Panc1 (cell line): ENCODE data around the gene PROM2. TPM values are rescaled to one million over a fixed set of nuclear protein-coding genes. Genes with fewer than 3 reads are reported as not detected.
A peak's percentile ranks its signal among the peaks of the same experiment; 100 is the strongest.

Experiments used
- ATAC-seq: fragments of 200-7000 bp; cut with Tn5 transposase; 2 replicates; pipeline ENCODE4 v1.9.1; 2020; ENCODE audit warnings: mild to moderate bottlenecking, moderate library complexity
- BruUV-seq: library from RNA; stranded (reverse); fragments of 400-500 nt; replicated peaks from 2 replicates; lab custom pipeline; 2021; lab: Mats Ljungman, UMichigan
- CTCF ChIA-PET: fragments of 300-600 bp; sonication (Branson Sonifier 250); formaldehyde crosslinking; loops from one replicate; lab custom pipeline; 2022; ENCODE audit warnings: antibody characterized with exemption; lab: Charles Lee
- POLR2A ChIA-PET: fragments of 300-600 bp; sonication (Branson Sonifier 250); formaldehyde crosslinking; loops from one replicate; lab custom pipeline; 2022; ENCODE audit warnings: antibody characterized with exemption; lab: Charles Lee
- DNase-seq: peaks from one replicate; pipeline ENCODE4 v3.0.0-alpha.2; 2010; ENCODE audit warnings: low read depth, low spot score
- H3K27ac ChIP-seq: 2 replicates; pipeline ENCODE4 v1.5.1; 2011; ENCODE audit warnings: mild to moderate bottlenecking, low read length, inconsistent platforms
- H3K27me3 ChIP-seq: fragments of 200-500 bp; sonication (Bioruptor generic); 2 replicates; pipeline ENCODE4 v1.6.0; 2014; ENCODE audit warnings: low read length, inconsistent platforms; ENCODE audit not compliant: control insufficient read depth, insufficient read depth
- H3K36me3 ChIP-seq: fragments of 200-500 bp; sonication (Bioruptor generic); 2 replicates; pipeline ENCODE4 v1.5.1; 2014; ENCODE audit warnings: inconsistent platforms, mild to moderate bottlenecking, low read length, moderate library complexity; ENCODE audit not compliant: control insufficient read depth, insufficient read depth
- H3K4me1 ChIP-seq: 2 replicates; pipeline ENCODE4 v1.5.1; 2011; ENCODE audit warnings: inconsistent platforms, mild to moderate bottlenecking, low read length, moderate library complexity; ENCODE audit not compliant: control insufficient read depth, insufficient read depth
- H3K4me3 ChIP-seq, 2 experiments: 2 replicates each; pipeline ENCODE4 v1.5.1; 2011 to 2012; ENCODE audit warnings: low read depth in 2 of 2, low read length in 2 of 2, mild to moderate bottlenecking in 2 of 2, inconsistent platforms in 1 of 2, moderate library complexity in 1 of 2
- H3K9me3 ChIP-seq: fragments of 200-500 bp; sonication (Bioruptor generic); 2 replicates; pipeline ENCODE4 v1.5.1; 2014; ENCODE audit warnings: low read depth, mild to moderate bottlenecking, inconsistent platforms, low read length, moderate library complexity; ENCODE audit not compliant: control insufficient read depth, insufficient read depth
- CTCF ChIP-seq: fragments of 450-650 bp; IDR thresholded peaks from 2 replicates; pipeline ENCODE4 v1.5.1; 2017; ENCODE audit warnings: mild to moderate bottlenecking
- POLR2AphosphoS5 ChIP-seq: IDR thresholded peaks from 2 replicates; pipeline ENCODE4 v1.6.1; 2012; ENCODE audit warnings: mild to moderate bottlenecking, low read depth, low read length, moderate library complexity
- REST ChIP-seq, 2 experiments: IDR thresholded peaks; 2 replicates each; pipeline ENCODE4 v1.6.1; 2011 to 2012; ENCODE audit warnings: low read depth in 2 of 2, control low read depth in 1 of 2, low read length in 1 of 2, mild to moderate bottlenecking in 1 of 2, moderate library complexity in 1 of 2; ENCODE audit not compliant: insufficient read depth in 1 of 2
- SIN3A ChIP-seq: IDR thresholded peaks from 2 replicates; pipeline ENCODE4 v1.6.1; 2012; ENCODE audit warnings: low read depth, mild to moderate bottlenecking, low read length, moderate library complexity, borderline replicate concordance; ENCODE audit not compliant: insufficient read depth
- TCF7L2 ChIP-seq: IDR thresholded peaks from 2 replicates; pipeline ENCODE4 v1.6.1; 2011; ENCODE audit warnings: mild to moderate bottlenecking, low read depth, low read length, inconsistent platforms
- in situ Hi-C: cut with HindIII; loops from 2 replicates; pipeline ENCODE4 v1.10.0; 2016; ENCODE audit warnings: low sequenced_read_pairs, low pct_unique_long_range_greater_than_20kb
- intact Hi-C: fragments of 100-400 bp; cut with micrococcal nuclease; formaldehyde crosslinking; loops from one replicate; pipeline ENCODE4 v1.10.0; 2022; ENCODE audit not compliant: unreplicated experiment
- total RNA-seq: library from RNA; stranded (reverse); gene quantifications from one replicate; pipeline ENCODE4 v1.2.1, GENCODE V29; 2021; ENCODE audit not compliant: unreplicated experiment

Gene PROM2
- total RNA-seq, 1 experiment from 2014 or later, result 1.4 TPM

- Histone ChIP-seq H3K4me1 (no peaks in the 10 kb centered on the region), H3K4me3 (no peak overlapping the region), H3K9me3 (no peaks in the 10 kb centered on the region), H3K36me3 (no peaks in the 10 kb centered on the region), H3K27ac (no peak overlapping the region), H3K27me3 (no peaks in the 10 kb centered on the region)
- ChIA-PET CTCF (no interaction called here), POLR2A (no interaction called here)
- no TSS peak for BruUV-seq
- DNase-seq, result no peak
- in situ Hi-C loops (no loop called here), intact Hi-C loops (no loop called here)
- ATAC-seq, result no peak
- peak; percentile 69 to 78 for TF ChIP-seq REST (IDR thresholded peaks at IDR 0.05; ENCODE audit: insufficient read depth in 1 of 2, low read depth in 2 of 2, low read length in 1 of 2)
- no peak for TF ChIP-seq CTCF
- no peak for TF ChIP-seq SIN3A
- no peak for TF ChIP-seq TCF7L2
Measured at GRCh38 chr2:95284886-95285541, 10.8 kb downstream of the PROM2 start.

- BruUV-seq, result no TSS peak
- intact Hi-C loops (no loop called here), in situ Hi-C loops (no loop called here)
- Histone ChIP-seq H3K4me1 (no peaks in the 10 kb centered on the region), H3K4me3 (no peak overlapping the region), H3K9me3 (no peaks in the 10 kb centered on the region), H3K36me3 (no peaks in the 10 kb centered on the region), H3K27me3 (no peaks in the 10 kb centered on the region), H3K27ac (no peak overlapping the region)
- TF ChIP-seq REST (IDR thresholded peaks at IDR 0.05; ENCODE audit: insufficient read depth in 1 of 2, low read depth in 2 of 2, low read length in 1 of 2), result no peak; a peak in 1 of 4 replicates
- no peak for TF ChIP-seq CTCF
- no peak for TF ChIP-seq SIN3A
- TF ChIP-seq TCF7L2, result no peak
- no peak for TF ChIP-seq POLR2AphosphoS5
- ATAC-seq, result no peak
- DNase-seq, result no peak
- POLR2A ChIA-PET, result no interaction called here
- CTCF ChIA-PET, result no interaction called here
Measured at GRCh38 chr2:95285542-95285932, 11.3 kb downstream of the PROM2 start.
